ENCODE results near the gene DHRS1. TPM values are rescaled to one million over a fixed set of nuclear protein-coding genes. Genes with fewer than 3 reads are reported as not detected.
A peak's percentile ranks its signal among the peaks of the same experiment; 100 is the strongest.

DHRS1 gene
- total and polyA plus RNA-seq, 4 donors: 21.2 to 33.2 (median 28.5) TPM

- ATAC-seq (ENCODE audit: low FRiP score): no peak
- intact Hi-C loops (cut with DNase I): no loop called here
- 81 to 87% methylated on average over 18 of the region's 18 CpGs for WGBS, 2 donors
- no peaks in the 10 kb centered on the region for H3K27me3 ChIP-seq (ENCODE audit: control insufficient read depth in 1 of 2, insufficient read depth in 2 of 2, low read length in 1 of 2)
- no peaks in the 10 kb centered on the region for H3K9me3 ChIP-seq (ENCODE audit: control insufficient read depth, low read length)
- no peak overlapping the region for H3K4me3 ChIP-seq (ENCODE audit: low read length in 2 of 2)
- H3K27ac ChIP-seq (ENCODE audit: low read depth in 1 of 2, low read length in 2 of 2): no peak overlapping the region
- H3K36me3 ChIP-seq (ENCODE audit: control insufficient read depth in 1 of 2, insufficient read depth in 2 of 2, low read length in 1 of 2): peaks cover 0 to 4% of the 10 kb centered on the region in 2 donors
- DNase-seq: peak in 1 of 2 donors; percentile 67
- H3K4me1 ChIP-seq (ENCODE audit: control insufficient read depth in 1 of 2, insufficient read depth in 2 of 2, low read length in 2 of 2): no peaks in the 10 kb centered on the region
These were observed 33.0 kb downstream of the DHRS1 start for GRCh38 chr14:24266344-24267244.

- H3K4me3 ChIP-seq (ENCODE audit: low read length in 2 of 2): no peak overlapping the region
- H3K36me3 ChIP-seq (ENCODE audit: control insufficient read depth in 1 of 2, insufficient read depth in 2 of 2, low read length in 1 of 2): peaks cover 0 to 4% of the 10 kb centered on the region in 2 donors
- ATAC-seq (ENCODE audit: low FRiP score): no peak
- H3K27me3 ChIP-seq (ENCODE audit: control insufficient read depth in 1 of 2, insufficient read depth in 2 of 2, low read length in 1 of 2): no peaks in the 10 kb centered on the region
- H3K27ac ChIP-seq (ENCODE audit: low read depth in 1 of 2, low read length in 2 of 2): no peak overlapping the region
- no peaks in the 10 kb centered on the region for H3K4me1 ChIP-seq (ENCODE audit: control insufficient read depth in 1 of 2, insufficient read depth in 2 of 2, low read length in 2 of 2)
- DNase-seq: peak in 1 of 2 donors; percentile 69
- intact Hi-C loops (cut with DNase I): no loop called here
- H3K9me3 ChIP-seq (ENCODE audit: control insufficient read depth, low read length): no peaks in the 10 kb centered on the region
- 77% methylated on average over 6 of the region's 6 CpGs for WGBS, 2 donors
These were observed 35.3 kb downstream of the DHRS1 start for GRCh38 chr14:24264298-24264697.

DNA sequence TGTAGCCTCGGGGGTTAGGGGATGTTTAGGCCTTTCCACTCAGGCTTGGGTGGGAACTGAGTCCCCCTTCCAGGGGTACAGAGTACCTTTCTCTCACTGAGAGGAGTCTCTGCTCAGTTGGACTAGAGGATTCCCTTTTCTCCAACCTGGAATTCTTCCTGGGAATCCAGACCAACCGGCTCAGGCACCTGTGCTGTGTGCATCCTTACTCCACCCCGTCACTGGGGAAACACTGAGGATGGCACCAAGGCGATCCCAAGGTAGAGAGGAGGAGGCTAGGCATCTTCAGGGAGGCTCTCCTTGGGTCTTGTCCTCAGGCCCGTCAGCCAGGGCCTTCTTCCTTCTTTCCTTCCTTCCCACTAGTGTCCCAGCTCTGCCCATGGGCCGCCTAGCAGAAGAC lies 35.7 kb downstream of the DHRS1 start:
- no peak for ATAC-seq (ENCODE audit: low FRiP score)
- H3K4me3 ChIP-seq (ENCODE audit: low read length in 2 of 2): no peak overlapping the region
- WGBS, 2 donors: 71 to 85% methylated on average over 6 of the region's 6 CpGs
- peaks cover 0 to 4% of the 10 kb centered on the region in 2 donors for H3K36me3 ChIP-seq (ENCODE audit: control insufficient read depth in 1 of 2, insufficient read depth in 2 of 2, low read length in 1 of 2)
- intact Hi-C loops (cut with DNase I): no loop called here
- DNase-seq: no peak
- no peaks in the 10 kb centered on the region for H3K4me1 ChIP-seq (ENCODE audit: control insufficient read depth in 1 of 2, insufficient read depth in 2 of 2, low read length in 2 of 2)
- no peaks in the 10 kb centered on the region for H3K27me3 ChIP-seq (ENCODE audit: control insufficient read depth in 1 of 2, insufficient read depth in 2 of 2, low read length in 1 of 2)
- no peaks in the 10 kb centered on the region for H3K9me3 ChIP-seq (ENCODE audit: control insufficient read depth, low read length)
- no peak overlapping the region for H3K27ac ChIP-seq (ENCODE audit: low read depth in 1 of 2, low read length in 2 of 2)

- no peak for ATAC-seq (ENCODE audit: low FRiP score)
- no peak within 1 kb of the TSS for H3K27ac ChIP-seq (ENCODE audit: low read depth in 1 of 2, low read length in 2 of 2)
- no peaks in the 10 kb centered on the region for H3K4me1 ChIP-seq (ENCODE audit: control insufficient read depth in 1 of 2, insufficient read depth in 2 of 2, low read length in 2 of 2)
- H3K9me3 ChIP-seq (ENCODE audit: control insufficient read depth, low read length): no peaks in the 10 kb centered on the region
- intact Hi-C loops (cut with DNase I): no loop called here
- 70 to 80% methylated on average over 14 of the region's 14 CpGs for whole genome bisulfite sequencing, 2 donors
- DNase-seq: peak in 1 of 2 donors; percentile 51
- peaks cover 0 to 4% of the 10 kb centered on the region in 2 donors for H3K36me3 ChIP-seq (ENCODE audit: control insufficient read depth in 1 of 2, insufficient read depth in 2 of 2, low read length in 1 of 2)
- no peak within 1 kb of the TSS for H3K4me3 ChIP-seq (ENCODE audit: low read length in 2 of 2)
- H3K27me3 ChIP-seq (ENCODE audit: control insufficient read depth in 1 of 2, insufficient read depth in 2 of 2, low read length in 1 of 2): no peaks in the 10 kb centered on the region
These were observed 36.5 kb downstream of the DHRS1 start, which contains the start of gene TGM1 for GRCh38 chr14:24262821-24263733. Gene TGM1, minus strand, starts transcription at chr14:24263177. Its CDS starts 825 bp downstream, at chr14:24262352.

DNA sequence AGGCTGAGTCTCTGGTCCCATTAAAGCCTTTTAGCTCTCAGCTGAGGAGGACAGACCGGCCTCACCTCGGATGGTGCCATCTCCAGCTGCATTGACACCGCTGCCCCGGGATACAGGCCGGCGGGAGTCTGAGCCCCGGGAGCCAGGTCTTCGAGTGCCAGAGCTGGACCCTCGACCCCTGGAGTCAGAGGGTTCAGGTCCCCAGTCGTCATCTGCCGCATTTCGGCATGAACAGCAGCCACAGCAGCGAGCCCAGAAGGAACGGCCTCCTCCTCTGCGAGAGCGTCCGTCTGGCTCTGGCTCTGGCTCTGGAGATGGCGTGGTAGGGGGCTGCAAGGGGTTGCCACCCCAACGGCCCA lies 37.6 kb downstream of the DHRS1 start:
- intact Hi-C loops (cut with DNase I): no loop called here
- ATAC-seq (ENCODE audit: low FRiP score) (no peak), DNase-seq (peak in 1 of 2 donors; percentile 68)
- Histone ChIP-seq H3K27me3 (ENCODE audit: control insufficient read depth in 1 of 2, insufficient read depth in 2 of 2, low read length in 1 of 2) (no peaks in the 10 kb centered on the region), H3K9me3 (ENCODE audit: control insufficient read depth, low read length) (no peaks in the 10 kb centered on the region), H3K4me3 (ENCODE audit: low read length in 2 of 2) (no peak overlapping the region), H3K4me1 (ENCODE audit: control insufficient read depth in 1 of 2, insufficient read depth in 2 of 2, low read length in 2 of 2) (no peaks in the 10 kb centered on the region), H3K27ac (ENCODE audit: low read depth in 1 of 2, low read length in 2 of 2) (no peak overlapping the region), H3K36me3 (ENCODE audit: control insufficient read depth in 1 of 2, insufficient read depth in 2 of 2, low read length in 1 of 2) (peaks cover 0 to 1% of the 10 kb centered on the region in 2 donors)
- WGBS, 2 donors: 90% methylated on average over 19 of the region's 19 CpGs

DNA sequence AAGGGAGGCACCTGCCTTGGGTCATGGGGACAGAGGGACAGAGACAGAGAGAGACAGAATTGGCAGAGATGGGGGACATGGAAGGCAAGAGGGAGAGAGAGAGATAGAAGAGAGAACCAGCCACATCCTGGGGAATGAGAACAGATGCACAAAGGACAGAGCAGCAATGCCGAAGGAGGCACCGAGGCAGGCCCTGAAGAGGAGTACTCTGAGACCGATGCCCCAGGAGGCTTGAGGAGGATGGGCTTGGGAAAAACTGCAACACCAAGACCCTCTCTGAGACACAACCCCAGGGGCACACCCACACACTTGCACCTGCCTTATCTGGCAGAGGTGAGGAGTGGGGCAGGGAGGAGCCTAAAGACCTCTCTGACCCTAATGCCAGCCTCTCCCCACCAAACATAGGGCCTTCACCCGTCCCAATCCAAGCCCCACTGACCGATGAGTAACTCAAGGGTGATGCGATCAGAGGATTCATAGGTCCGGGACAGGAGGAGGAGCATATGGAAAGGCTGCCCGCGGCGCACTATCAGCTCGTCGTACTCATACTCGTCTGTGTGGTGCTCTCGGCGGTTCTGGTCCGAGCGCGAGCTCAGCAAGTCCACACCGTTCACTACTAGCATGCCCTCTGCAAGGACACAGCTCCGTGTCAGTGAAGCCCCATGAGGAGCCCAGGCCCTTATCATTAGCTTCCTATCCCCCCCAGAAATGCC lies 38.2 kb downstream of the DHRS1 start:
- H3K9me3 ChIP-seq (ENCODE audit: control insufficient read depth, low read length): no peaks in the 10 kb centered on the region
- intact Hi-C loops (cut with DNase I): no loop called here
- H3K27me3 ChIP-seq (ENCODE audit: control insufficient read depth in 1 of 2, insufficient read depth in 2 of 2, low read length in 1 of 2): no peaks in the 10 kb centered on the region
- no peak for ATAC-seq (ENCODE audit: low FRiP score)
- WGBS, 2 donors: 90 to 91% methylated on average over 20 of the region's 20 CpGs
- DNase-seq: peak in 1 of 2 donors; percentile 75
- H3K4me3 ChIP-seq (ENCODE audit: low read length in 2 of 2): no peak overlapping the region
- no peaks in the 10 kb centered on the region for H3K4me1 ChIP-seq (ENCODE audit: control insufficient read depth in 1 of 2, insufficient read depth in 2 of 2, low read length in 2 of 2)
- peaks cover 0 to 1% of the 10 kb centered on the region in 2 donors for H3K36me3 ChIP-seq (ENCODE audit: control insufficient read depth in 1 of 2, insufficient read depth in 2 of 2, low read length in 1 of 2)
- H3K27ac ChIP-seq (ENCODE audit: low read depth in 1 of 2, low read length in 2 of 2): no peak overlapping the region

- H3K4me3 ChIP-seq (ENCODE audit: low read length in 2 of 2): no peak overlapping the region
- no peak overlapping the region for H3K27ac ChIP-seq (ENCODE audit: low read depth in 1 of 2, low read length in 2 of 2)
- DNase-seq: no peak
- ATAC-seq (ENCODE audit: low FRiP score): no peak
- no peaks in the 10 kb centered on the region for H3K9me3 ChIP-seq (ENCODE audit: control insufficient read depth, low read length)
- WGBS, 2 donors: 78 to 83% methylated on average over 4 of the region's 4 CpGs
- no peaks in the 10 kb centered on the region for H3K4me1 ChIP-seq (ENCODE audit: control insufficient read depth in 1 of 2, insufficient read depth in 2 of 2, low read length in 2 of 2)
- H3K36me3 ChIP-seq (ENCODE audit: control insufficient read depth in 1 of 2, insufficient read depth in 2 of 2, low read length in 1 of 2): peaks cover 0 to 1% of the 10 kb centered on the region in 2 donors
- no peaks in the 10 kb centered on the region for H3K27me3 ChIP-seq (ENCODE audit: control insufficient read depth in 1 of 2, insufficient read depth in 2 of 2, low read length in 1 of 2)
- intact Hi-C loops (cut with DNase I): no loop called here
These were observed 38.8 kb downstream of the DHRS1 start for GRCh38 chr14:24260780-24261157.

GRCh38 chr14:24260026-24260779 lies 39.4 kb downstream of the DHRS1 start:
- Histone ChIP-seq H3K27me3 (ENCODE audit: control insufficient read depth in 1 of 2, insufficient read depth in 2 of 2, low read length in 1 of 2) (no peaks in the 10 kb centered on the region), H3K4me3 (ENCODE audit: low read length in 2 of 2) (no peak overlapping the region), H3K4me1 (ENCODE audit: control insufficient read depth in 1 of 2, insufficient read depth in 2 of 2, low read length in 2 of 2) (no peaks in the 10 kb centered on the region), H3K27ac (ENCODE audit: low read depth in 1 of 2, low read length in 2 of 2) (no peak overlapping the region), H3K9me3 (ENCODE audit: control insufficient read depth, low read length) (no peaks in the 10 kb centered on the region), H3K36me3 (ENCODE audit: control insufficient read depth in 1 of 2, insufficient read depth in 2 of 2, low read length in 1 of 2) (no peaks in the 10 kb centered on the region)
- DNase-seq: no peak
- 89% methylated on average over 16 of the region's 16 CpGs for WGBS, 2 donors
- intact Hi-C loops (cut with DNase I): no loop called here
- no peak for ATAC-seq (ENCODE audit: low FRiP score)

Measured in aorta (tissue), 5 donors.